ENCODE measurements around the gene KIF1B. TPM values are rescaled to one million over a fixed set of nuclear protein-coding genes. Genes with fewer than 3 reads are reported as not detected.

Gene KIF1B
- total RNA-seq, 1 donor from 2014 or later = 78.4 TPM

DNA sequence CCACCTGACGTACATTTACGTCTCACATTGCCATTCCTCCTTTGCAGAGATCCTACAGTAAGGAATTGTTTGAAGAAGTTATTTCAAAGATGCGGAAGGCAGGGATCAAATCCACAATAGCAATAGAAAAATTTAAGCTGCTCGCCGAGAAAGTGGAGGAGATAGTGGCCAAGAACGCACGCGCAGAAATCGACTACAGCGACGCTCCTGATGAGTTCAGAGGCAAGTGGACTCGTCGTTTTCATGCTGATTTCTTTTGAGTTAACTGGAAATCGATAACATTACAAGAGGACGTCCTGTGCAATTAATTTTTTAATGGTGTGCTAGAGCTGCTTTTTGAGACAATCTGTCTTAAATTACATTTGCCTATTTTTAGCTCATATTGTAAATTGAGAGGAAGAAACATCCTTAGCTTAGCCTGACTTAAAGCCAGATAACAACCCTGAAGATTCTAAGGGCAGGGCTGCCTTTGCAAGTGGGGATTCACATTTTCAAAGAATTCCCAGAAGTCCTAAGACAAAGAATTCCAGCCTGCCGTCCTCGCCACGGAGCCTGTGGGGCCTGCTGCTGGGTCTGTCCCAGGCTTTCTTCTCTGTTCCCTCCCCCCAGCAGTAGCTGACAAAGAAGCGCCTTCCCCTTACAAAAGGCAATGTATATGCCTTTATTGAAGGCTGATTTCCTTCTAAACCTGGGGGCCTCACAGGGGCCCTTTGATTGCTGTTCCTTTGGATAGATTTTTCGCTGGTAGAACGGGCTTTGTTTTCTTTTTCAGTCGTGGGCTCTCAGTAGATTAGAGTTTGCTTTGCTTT is 31.6 kb upstream of the KIF1B start:
- Histone ChIP-seq H3K27ac (replicated peaks) (no peak overlapping the region), H3K36me3 (peaks cover 67% of the 10 kb centered on the region), H3K9me3 (replicated peaks) (no peaks in the 10 kb centered on the region), H3K4me3 (no peak overlapping the region), H3K27me3 (ENCODE audit: low read depth) (no peaks in the 10 kb centered on the region), H3K4me1 (peaks cover 5% of the 10 kb centered on the region)
- intact Hi-C loops (cut with micrococcal nuclease) = no loop called here
- TF ChIP-seq, protein P1, sequence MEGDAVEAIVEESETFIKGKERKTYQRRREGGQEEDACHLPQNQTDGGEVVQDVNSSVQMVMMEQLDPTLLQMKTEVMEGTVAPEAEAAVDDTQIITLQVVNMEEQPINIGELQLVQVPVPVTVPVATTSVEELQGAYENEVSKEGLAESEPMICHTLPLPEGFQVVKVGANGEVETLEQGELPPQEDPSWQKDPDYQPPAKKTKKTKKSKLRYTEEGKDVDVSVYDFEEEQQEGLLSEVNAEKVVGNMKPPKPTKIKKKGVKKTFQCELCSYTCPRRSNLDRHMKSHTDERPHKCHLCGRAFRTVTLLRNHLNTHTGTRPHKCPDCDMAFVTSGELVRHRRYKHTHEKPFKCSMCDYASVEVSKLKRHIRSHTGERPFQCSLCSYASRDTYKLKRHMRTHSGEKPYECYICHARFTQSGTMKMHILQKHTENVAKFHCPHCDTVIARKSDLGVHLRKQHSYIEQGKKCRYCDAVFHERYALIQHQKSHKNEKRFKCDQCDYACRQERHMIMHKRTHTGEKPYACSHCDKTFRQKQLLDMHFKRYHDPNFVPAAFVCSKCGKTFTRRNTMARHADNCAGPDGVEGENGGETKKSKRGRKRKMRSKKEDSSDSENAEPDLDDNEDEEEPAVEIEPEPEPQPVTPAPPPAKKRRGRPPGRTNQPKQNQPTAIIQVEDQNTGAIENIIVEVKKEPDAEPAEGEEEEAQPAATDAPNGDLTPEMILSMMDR (IDR thresholded peaks at IDR 0.05; ENCODE audit: borderline replicate concordance) = no peak
- DNase-seq = no peak

GRCh38 chr1:10179406-10180091 is 30.8 kb upstream of the KIF1B start:
- H3K36me3 ChIP-seq = peaks cover 62% of the 10 kb centered on the region
- peaks cover 5% of the 10 kb centered on the region for H3K4me1 ChIP-seq
- no peaks in the 10 kb centered on the region for H3K9me3 ChIP-seq (replicated peaks)
- H3K27me3 ChIP-seq (ENCODE audit: low read depth) = no peaks in the 10 kb centered on the region
- DNase-seq = no peak
- TF ChIP-seq, protein P1 (IDR thresholded peaks at IDR 0.05; ENCODE audit: borderline replicate concordance) = no peak
- H3K4me3 ChIP-seq = no peak overlapping the region
- intact Hi-C loops (cut with micrococcal nuclease) = no loop called here
- H3K27ac ChIP-seq (replicated peaks) = no peak overlapping the region

- no peak overlapping the region for H3K27ac ChIP-seq (replicated peaks)
- no peaks in the 10 kb centered on the region for H3K9me3 ChIP-seq (replicated peaks)
- DNase-seq = no peak
- peaks cover 48% of the 10 kb centered on the region for H3K36me3 ChIP-seq
- TF ChIP-seq, protein P1 (IDR thresholded peaks at IDR 0.05; ENCODE audit: borderline replicate concordance) = no peak
- H3K4me1 ChIP-seq = peaks cover 5% of the 10 kb centered on the region
- intact Hi-C loops (cut with micrococcal nuclease) = no loop called here
- H3K27me3 ChIP-seq (ENCODE audit: low read depth) = no peaks in the 10 kb centered on the region
- no peak overlapping the region for H3K4me3 ChIP-seq
Measured at GRCh38 chr1:10181154-10181553, 29.2 kb upstream of the KIF1B start.

DNA sequence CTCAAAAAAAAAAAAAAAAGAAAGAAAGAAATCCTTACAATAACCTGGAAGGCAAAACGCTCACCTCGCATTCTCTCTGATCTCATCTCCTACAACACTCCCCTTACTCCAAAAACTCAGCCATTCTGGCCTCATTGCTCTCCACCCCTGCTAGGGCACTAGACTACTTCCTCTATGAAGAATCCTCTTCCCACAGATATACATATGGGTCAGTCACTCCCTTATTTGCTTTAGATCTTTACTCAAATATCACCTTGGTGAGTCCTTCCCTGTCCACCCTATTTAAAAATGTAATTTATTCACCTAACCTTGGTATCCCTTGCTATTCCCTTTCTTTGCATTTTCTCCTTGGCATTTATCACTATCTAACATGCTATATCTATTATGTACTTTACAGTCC is 24.6 kb upstream of the KIF1B start:
- no peak overlapping the region for H3K27ac ChIP-seq (replicated peaks)
- H3K4me3 ChIP-seq = no peak overlapping the region
- TF ChIP-seq, protein P1 (IDR thresholded peaks at IDR 0.05; ENCODE audit: borderline replicate concordance) = no peak
- H3K4me1 ChIP-seq = peaks cover 5% of the 10 kb centered on the region
- H3K27me3 ChIP-seq (ENCODE audit: low read depth) = no peaks in the 10 kb centered on the region
- peaks cover 14% of the 10 kb centered on the region for H3K36me3 ChIP-seq
- intact Hi-C loops (cut with micrococcal nuclease) = no loop called here
- DNase-seq = no peak
- H3K9me3 ChIP-seq (replicated peaks) = peaks cover 6% of the 10 kb centered on the region

DNA sequence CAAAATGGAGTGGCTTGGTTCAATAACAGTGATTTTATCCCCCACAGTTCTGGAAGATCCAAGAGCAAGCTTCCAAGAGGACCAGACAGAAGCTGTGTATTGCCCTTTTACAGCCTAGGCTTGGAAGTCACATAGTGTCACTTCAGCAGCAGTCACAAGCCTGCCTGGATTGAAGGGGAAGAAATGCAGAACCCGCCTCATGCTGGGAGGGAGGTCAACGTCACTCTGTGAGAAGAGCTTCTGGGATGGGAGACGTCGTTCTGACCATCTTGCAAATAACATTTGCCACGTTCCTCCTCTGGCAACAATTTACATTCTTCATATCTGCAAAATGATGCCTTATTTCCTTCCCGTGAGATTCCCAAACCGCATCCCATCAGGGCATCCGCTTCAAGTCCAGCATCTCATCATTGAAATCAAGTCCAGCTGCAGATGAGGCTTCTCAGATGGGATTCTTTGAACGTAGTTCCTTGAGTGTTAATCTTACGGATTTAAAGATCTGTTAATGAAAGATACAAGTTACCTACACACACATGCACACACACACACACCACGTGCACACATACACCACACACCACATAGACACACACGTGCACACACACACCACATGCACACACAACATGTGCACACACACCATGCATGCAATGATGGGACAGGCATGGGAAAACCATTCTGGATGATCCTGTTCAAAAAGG is 23.9 kb upstream of the KIF1B start:
- Histone ChIP-seq H3K27me3 (ENCODE audit: low read depth) (no peaks in the 10 kb centered on the region), H3K27ac (replicated peaks) (no peak overlapping the region), H3K9me3 (replicated peaks) (peaks cover 6% of the 10 kb centered on the region), H3K36me3 (peaks cover 7% of the 10 kb centered on the region), H3K4me3 (no peak overlapping the region), H3K4me1 (peaks cover 5% of the 10 kb centered on the region)
- DNase-seq = no peak
- intact Hi-C loops (cut with micrococcal nuclease) = no loop called here
- TF ChIP-seq, protein P1 (IDR thresholded peaks at IDR 0.05; ENCODE audit: borderline replicate concordance) = no peak
